H1 (cell line): ENCODE data around the gene NFIX. TPM values are rescaled to one million over a fixed set of nuclear protein-coding genes. Genes with fewer than 3 reads are reported as not detected.

Experiments
- CTCF ChIA-PET: fragments of 300-600 bp; sonication (Branson Sonifier 250); formaldehyde crosslinking; loops from one replicate; lab custom pipeline; 2021; ENCODE audit not compliant: partially characterized antibody; lab: Charles Lee
- POLR2A ChIA-PET: fragments of 300-600 bp; sonication (Branson Sonifier 250); formaldehyde crosslinking; loops from one replicate; lab custom pipeline; 2021; ENCODE audit warnings: inconsistent platforms; ENCODE audit not compliant: partially characterized antibody; lab: Charles Lee
- DNase-seq, 2 experiments: peaks; one replicate each; pipeline versions ENCODE4 v3.0.0 to v3.0.0-alpha.2; 2010 to 2022; ENCODE audit warnings: low spot score in 2 of 2, low read depth in 1 of 2, mixed read lengths in 1 of 2
- FAIRE-seq: peaks from 2 replicates; lab custom pipeline; 2011; peaks lifted over from hg19 to GRCh38; lab: Jason Lieb, UNC
- H2AFZ ChIP-seq: 2 replicates; pipeline ENCODE4 v1.8.1; 2012; ENCODE audit warnings: low read length, inconsistent platforms
- H2AK5ac ChIP-seq: 2 replicates; pipeline ENCODE4 v1.6.1; 2013; ENCODE audit warnings: low read depth, low read length
- H2BK120ac ChIP-seq: replicated peaks from 2 replicates; pipeline ENCODE3; 2013; ENCODE audit warnings: low read depth, low read length, inconsistent platforms
- H2BK12ac ChIP-seq: 2 replicates; pipeline ENCODE4 v1.6.1; 2013; ENCODE audit warnings: low read depth, low read length
- H2BK15ac ChIP-seq: 2 replicates; pipeline ENCODE4 v1.6.1; 2013; ENCODE audit warnings: low read length
- H2BK20ac ChIP-seq: 2 replicates; pipeline ENCODE4 v1.6.1; 2013; ENCODE audit warnings: low read length
- H2BK5ac ChIP-seq: 2 replicates; pipeline ENCODE4 v1.6.1; 2013; ENCODE audit warnings: low read depth, low read length
- H3K14ac ChIP-seq: 2 replicates; pipeline ENCODE4 v1.6.1; 2013; ENCODE audit warnings: inconsistent platforms; ENCODE audit not compliant: insufficient read length
- H3K18ac ChIP-seq: 2 replicates; pipeline ENCODE4 v1.6.1; 2013; ENCODE audit warnings: low read length; ENCODE audit errors: extremely low read depth
- H3K23ac ChIP-seq: 2 replicates; pipeline ENCODE4 v1.6.1; 2013; ENCODE audit warnings: inconsistent platforms; ENCODE audit not compliant: insufficient read length
- H3K23me2 ChIP-seq: 2 replicates; pipeline ENCODE4 v1.6.1; 2013; ENCODE audit warnings: low read depth, low read length
- H3K27ac ChIP-seq: 2 replicates; pipeline ENCODE4 v1.6.1; 2011; ENCODE audit warnings: low read depth, low read length, inconsistent platforms
- H3K27me3 ChIP-seq, 4 experiments: replicated peaks in 1 of 4; 1 replicate in 1 of 4; 2 replicates in 3 of 4; pipeline versions ENCODE4 v1.6.1 to v1.8.1; 2011 to 2013; ENCODE audit warnings: low read length in 3 of 4, mild to moderate bottlenecking in 3 of 4, inconsistent platforms in 2 of 4, mixed read lengths in 2 of 4, moderate library complexity in 1 of 4; ENCODE audit not compliant: control insufficient read depth in 3 of 4, insufficient read depth in 3 of 4; ENCODE audit errors: extremely low read depth in 1 of 4
- H3K36me3 ChIP-seq, 4 experiments: 2 replicates each; pipeline versions ENCODE4 v1.6.1 to v1.8.1; 2011 to 2013; ENCODE audit warnings: mild to moderate bottlenecking in 4 of 4, low read length in 3 of 4, moderate library complexity in 2 of 4, control low read depth in 1 of 4, inconsistent platforms in 1 of 4; ENCODE audit not compliant: insufficient read depth in 4 of 4, control insufficient read depth in 2 of 4
- H3K4ac ChIP-seq: replicated peaks from 2 replicates; pipeline ENCODE3; 2013; ENCODE audit warnings: low read length, low read depth, mixed read lengths, inconsistent platforms; ENCODE audit not compliant: insufficient read length
- H3K4me1 ChIP-seq, 4 experiments: replicated peaks in 1 of 4; 1 replicate in 1 of 4; 2 replicates in 3 of 4; pipeline versions ENCODE4 v1.6.1 to v1.8.1; 2011 to 2013; ENCODE audit warnings: low read length in 3 of 4, inconsistent platforms in 2 of 4, mixed read lengths in 1 of 4; ENCODE audit not compliant: insufficient read depth in 4 of 4, control insufficient read depth in 3 of 4
- H3K4me2 ChIP-seq, 2 experiments: 2 replicates each; pipeline versions ENCODE4 v1.6.1 to v1.8.1; 2011 to 2013; ENCODE audit warnings: low read depth in 2 of 2, low read length in 2 of 2, control low read depth in 1 of 2, inconsistent platforms in 1 of 2, mild to moderate bottlenecking in 1 of 2; ENCODE audit not compliant: insufficient read depth in 1 of 2
- H3K4me3 ChIP-seq, 4 experiments: fragments of 200-600, 300-600 bp in 1 of 4; sonication (generic), shearing (Covaris generic), sonication (Bioruptor Twin) in 1 of 4; 2 replicates each; pipeline versions ENCODE4 v1.5.1 to v1.8.1; 2011 to 2016; ENCODE audit warnings: low read length in 4 of 4, low read depth in 3 of 4, control low read depth in 2 of 4, inconsistent platforms in 2 of 4, mild to moderate bottlenecking in 2 of 4, mixed read lengths in 1 of 4, moderate library complexity in 1 of 4; ENCODE audit not compliant: insufficient read depth in 2 of 4; ENCODE audit errors: extremely low read depth in 1 of 4
- H3K56ac ChIP-seq: replicated peaks from 2 replicates; pipeline ENCODE3; 2013; ENCODE audit warnings: low read depth, mild to moderate bottlenecking, mixed read lengths, low read length, inconsistent platforms; ENCODE audit not compliant: insufficient read length
- H3K79me1 ChIP-seq: 2 replicates; pipeline ENCODE4 v1.6.1; 2013; ENCODE audit warnings: low read depth, low read length, control low read depth
- H3K79me2 ChIP-seq, 2 experiments: 2 replicates each; pipeline versions ENCODE4 v1.6.1 to v1.8.1; 2012 to 2013; ENCODE audit warnings: low read length in 2 of 2, mild to moderate bottlenecking in 2 of 2, inconsistent platforms in 1 of 2; ENCODE audit not compliant: insufficient read depth in 2 of 2, control insufficient read depth in 1 of 2
- H3K9ac ChIP-seq, 4 experiments: replicated peaks in 1 of 4; 1 replicate in 1 of 4; 2 replicates in 3 of 4; pipeline versions ENCODE4 v1.6.1 to v1.8.1; 2011 to 2013; ENCODE audit warnings: low read depth in 3 of 4, low read length in 3 of 4, control low read depth in 2 of 4, mild to moderate bottlenecking in 2 of 4, moderate library complexity in 2 of 4, inconsistent platforms in 1 of 4; ENCODE audit errors: extremely low read depth in 1 of 4
- H3K9me3 ChIP-seq, 2 experiments: 2 replicates each; pipeline versions ENCODE4 v1.6.1 to v1.8.1; 2012 to 2013; ENCODE audit warnings: mild to moderate bottlenecking in 2 of 2, moderate library complexity in 2 of 2, control low read depth in 1 of 2, inconsistent platforms in 1 of 2, low read depth in 1 of 2, low read length in 1 of 2, mixed read lengths in 1 of 2; ENCODE audit not compliant: insufficient read depth in 2 of 2
- H4K20me1 ChIP-seq, 2 experiments: replicated peaks in 1 of 2; 2 replicates each; pipeline versions ENCODE3 to v1.8.1; 2011 to 2013; ENCODE audit warnings: inconsistent platforms in 2 of 2, low read length in 2 of 2, mild to moderate bottlenecking in 1 of 2; ENCODE audit not compliant: insufficient read depth in 2 of 2, control insufficient read depth in 1 of 2
- H4K5ac ChIP-seq: 2 replicates; pipeline ENCODE4 v1.6.1; 2013; ENCODE audit warnings: low read length, low read depth, mixed read lengths, inconsistent platforms; ENCODE audit not compliant: insufficient read length
- H4K8ac ChIP-seq: 2 replicates; pipeline ENCODE4 v1.8.0; 2013; ENCODE audit warnings: mild to moderate bottlenecking, moderate library complexity, low read length, inconsistent platforms; ENCODE audit not compliant: insufficient read depth; ENCODE audit errors: extremely low read depth
- H4K91ac ChIP-seq: replicated peaks from 2 replicates; pipeline ENCODE3; 2013; ENCODE audit warnings: low read length, mixed read lengths, inconsistent platforms; ENCODE audit not compliant: insufficient read length
- EZH2 ChIP-seq: fragments of 200-600 bp; sonication (generic); IDR thresholded peaks from 2 replicates; pipeline ENCODE4 v1.7.1; 2012; ENCODE audit warnings: low read depth, mild to moderate bottlenecking, moderate library complexity, low read length, inconsistent platforms; ENCODE audit not compliant: severe bottlenecking
- RNF2 ChIP-seq: fragments of 200-900, 300-1000 bp; sonication (generic); IDR thresholded peaks from 2 replicates; pipeline ENCODE4 v1.7.1; 2016; ENCODE audit warnings: borderline replicate concordance, low read depth, mild to moderate bottlenecking, antibody characterized with exemption, low read length; ENCODE audit not compliant: poor library complexity, severe bottlenecking; ENCODE audit errors: missing control alignments
- SUZ12 ChIP-seq: fragments of 200-600 bp; sonication (generic); IDR thresholded peaks from 2 replicates; pipeline ENCODE4 v1.6.1; 2012; ENCODE audit warnings: mild to moderate bottlenecking, inconsistent platforms, low read length, moderate library complexity, mixed read lengths
- TBP ChIP-seq: IDR thresholded peaks from 2 replicates; pipeline ENCODE4 v1.6.1; 2011; ENCODE audit warnings: low read depth, low read length, improper control_type of control experiment
- WGBS, 2 experiments: shearing (Covaris generic) in 1 of 2; methylation state at CpG; one replicate each; pipeline versions ENCODE4 v1.1.6 to v1.1.7; 2013 to 2015; ENCODE audit warnings: low lambda C conversion rate in 2 of 2, mixed read lengths in 2 of 2, inconsistent platforms in 1 of 2, low coverage in 1 of 2, missing lambda C conversion rate in 1 of 2; ENCODE audit not compliant: insufficient replicate concordance in 2 of 2, insufficient coverage in 1 of 2, insufficient read length in 1 of 2; ENCODE audit errors: extremely low coverage in 1 of 2, missing lambda C conversion rate in 1 of 2; 5-methylcytosine and 5-hydroxymethylcytosine counted together
- polyA plus RNA-seq, 7 experiments: library from polyadenylated mRNA; depleted of rRNA in 3 of 7; stranded (reverse) in 5 of 7; unstranded in 2 of 7; fragments of >200 nt in 5 of 7; fragments of 200-250 nt in 2 of 7; gene quantifications; 1 replicate in 5 of 7; 2 replicates in 1 of 7; 4 replicates in 1 of 7; pipeline versions ENCODE4 v1.2.1 to v1.2.3, GENCODE V29; 2011 to 2013; ENCODE audit warnings: missing spikeins in 2 of 7, mixed read lengths in 2 of 7
- total RNA-seq: library from RNA; stranded (reverse); fragmentation: NEBNext Ultra II Directional; extraction: Animal tissue kit (Norgen Biotek cat#: 25700); gene quantifications from 2 replicates; pipeline ENCODE4 v1.2.1, GENCODE V29; 2021
- TF ChIP-seq, protein P1 (sequence below): IDR thresholded peaks from 2 replicates; pipeline ENCODE4 v1.6.1; 2012; ENCODE audit warnings: inconsistent platforms

The NFIX gene
- total and polyA plus RNA-seq, 2 of the 8 experiments (the other 6 are each of a cell fraction or from before 2014, with no cell fraction given), result 0.03 to 0.20 TPM

- peaks cover 89 to 100% (median 99%) of the 10 kb centered on the region in 4 experiments for H3K27me3 ChIP-seq
- peaks cover 7 to 48% (median 39%) of the 10 kb centered on the region in 4 experiments for H3K4me1 ChIP-seq
Measured at GRCh38 chr19:13056052-13056660, 60.9 kb downstream of the NFIX start.

More at GRCh38 chr19:13056052-13056660, 60.9 kb downstream of the NFIX start:
- CTCF ChIA-PET, result interaction anchor here (0.6 to 48.8 kb wide), 9 partner anchors 6 to 913 kb away, joined by 3 to 1145 read pairs (median 140); no protein-coding TSS in a partner anchor
- no peaks in the 10 kb centered on the region for H3K9me3 ChIP-seq
- no peak overlapping the region for H2BK5ac ChIP-seq
- H4K91ac ChIP-seq, result no peak overlapping the region
- peak overlapping the region; percentile 40; the same call in 1 of the 2 replicates for H2BK15ac ChIP-seq
- no peak overlapping the region for H3K9ac ChIP-seq
- H2BK20ac ChIP-seq, result 0 out of 2 replicates have a peak overlapping the region, but pooled peaks have one; percentile 18
- peaks cover 11% of the 10 kb centered on the region; the same call in 1 of the 2 replicates for H3K23me2 ChIP-seq
- H2AFZ ChIP-seq, result no peak overlapping the region
- H2BK12ac ChIP-seq, result peak overlapping the region; percentile 95; the same call in 1 of the 2 replicates
- POLR2A ChIA-PET, result interaction anchor here (0.8 to 3.2 kb wide), 6 partner anchors 11 to 110 kb away, joined by 3 to 18 read pairs (median 4); partner anchors contain the start of gene RAD23A
- H4K8ac ChIP-seq, result no peak overlapping the region; the same call in 1 of the 2 replicates
- TF ChIP-seq EZH2, result peak; percentile 39
- TF ChIP-seq TBP, result peak; percentile 38; the same call in 1 of the 2 replicates
- peak; percentile 76 for TF ChIP-seq SUZ12
- peak; percentile 4 for TF ChIP-seq RNF2
- TF ChIP-seq, protein P1, sequence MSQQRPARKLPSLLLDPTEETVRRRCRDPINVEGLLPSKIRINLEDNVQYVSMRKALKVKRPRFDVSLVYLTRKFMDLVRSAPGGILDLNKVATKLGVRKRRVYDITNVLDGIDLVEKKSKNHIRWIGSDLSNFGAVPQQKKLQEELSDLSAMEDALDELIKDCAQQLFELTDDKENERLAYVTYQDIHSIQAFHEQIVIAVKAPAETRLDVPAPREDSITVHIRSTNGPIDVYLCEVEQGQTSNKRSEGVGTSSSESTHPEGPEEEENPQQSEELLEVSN, result no peak
- FAIRE-seq, result no peak
- peak overlapping the region; percentile 11 for H3K18ac ChIP-seq
- peak in 1 of 2 experiments; percentile 70 for DNase-seq
- no peak overlapping the region for H3K14ac ChIP-seq
- H3K27ac ChIP-seq, result no peak overlapping the region
- WGBS, 2 experiments, result 12% methylated on average over 16 of the region's 17 CpGs; no CpG with 5 or more reads in 1 of the 2 experiments
- H3K23ac ChIP-seq, result no peak overlapping the region
- peaks cover 8 to 21% of the 10 kb centered on the region in 2 experiments for H4K20me1 ChIP-seq
- H3K56ac ChIP-seq, result no peak overlapping the region
- H3K4me3 ChIP-seq, result peak overlapping the region; percentile 9 to 51 (median 14); a peak in 5 of 8 replicates
- no peak overlapping the region for H4K5ac ChIP-seq
- H3K36me3 ChIP-seq, result no peaks in the 10 kb centered on the region
- H2AK5ac ChIP-seq, result no peak overlapping the region; the same call in 1 of the 2 replicates
- peak overlapping the region; percentile 66 to 82 for H3K4me2 ChIP-seq
- no peak overlapping the region for H2BK120ac ChIP-seq
- no peaks in the 10 kb centered on the region for H3K79me2 ChIP-seq
- H3K4ac ChIP-seq, result peak overlapping the region; percentile 61
- H3K79me1 ChIP-seq, result no peaks in the 10 kb centered on the region
